BJ (cell line): ENCODE results near the gene DHX16. TPM values are rescaled to one million over a fixed set of nuclear protein-coding genes. Genes with fewer than 3 reads are reported as not detected.
"Not testable (repeated sequence)": the region's sequence is repeated elsewhere in the genome, so short reads cannot be mapped to it uniquely, and the experiment has no call there.

Experiments
- CTCF ChIA-PET: fragments of 350-600 bp; formaldehyde crosslinking; extraction: SDS; loops from one replicate; lab custom pipeline; 2021; ENCODE audit warnings: antibody characterized with exemption, inconsistent platforms; lab: Yijun Ruan, JAX
- POLR2A ChIA-PET: fragments of 300-600 bp; sonication (Branson Sonifier 250); formaldehyde crosslinking; extraction: SDS; loops from one replicate; lab custom pipeline; 2021; ENCODE audit warnings: antibody characterized with exemption; lab: Charles Lee
- DNase-seq: peaks from one replicate; pipeline ENCODE4 v3.0.0-alpha.2; 2011; ENCODE audit warnings: low read depth
- H3K27me3 ChIP-seq: 2 replicates; pipeline ENCODE4 v1.6.0; 2011; ENCODE audit warnings: low read length; ENCODE audit not compliant: control insufficient read depth, insufficient read depth
- H3K36me3 ChIP-seq: 2 replicates; pipeline ENCODE4 v1.5.1; 2011; ENCODE audit warnings: low read length; ENCODE audit not compliant: control insufficient read depth, insufficient read depth
- H3K4me3 ChIP-seq: 2 replicates; pipeline ENCODE4 v1.5.1; 2011; ENCODE audit warnings: low read depth, mild to moderate bottlenecking, control low read depth, low read length
- polyA plus RNA-seq: library from polyadenylated mRNA; depleted of rRNA; stranded (reverse); fragments of >200 nt; gene quantifications from 2 replicates; pipeline ENCODE4 v1.2.3, GENCODE V29; 2011
- TF ChIP-seq, protein P1 (sequence below): IDR thresholded peaks from 2 replicates; pipeline ENCODE4 v1.5.1; 2011; ENCODE audit warnings: low read depth, mild to moderate bottlenecking, control low read depth, inconsistent platforms, low read length, moderate library complexity; ENCODE audit not compliant: insufficient read depth

The DHX16 gene
- polyA plus RNA-seq, 1 experiment = 44.5 TPM

DNA sequence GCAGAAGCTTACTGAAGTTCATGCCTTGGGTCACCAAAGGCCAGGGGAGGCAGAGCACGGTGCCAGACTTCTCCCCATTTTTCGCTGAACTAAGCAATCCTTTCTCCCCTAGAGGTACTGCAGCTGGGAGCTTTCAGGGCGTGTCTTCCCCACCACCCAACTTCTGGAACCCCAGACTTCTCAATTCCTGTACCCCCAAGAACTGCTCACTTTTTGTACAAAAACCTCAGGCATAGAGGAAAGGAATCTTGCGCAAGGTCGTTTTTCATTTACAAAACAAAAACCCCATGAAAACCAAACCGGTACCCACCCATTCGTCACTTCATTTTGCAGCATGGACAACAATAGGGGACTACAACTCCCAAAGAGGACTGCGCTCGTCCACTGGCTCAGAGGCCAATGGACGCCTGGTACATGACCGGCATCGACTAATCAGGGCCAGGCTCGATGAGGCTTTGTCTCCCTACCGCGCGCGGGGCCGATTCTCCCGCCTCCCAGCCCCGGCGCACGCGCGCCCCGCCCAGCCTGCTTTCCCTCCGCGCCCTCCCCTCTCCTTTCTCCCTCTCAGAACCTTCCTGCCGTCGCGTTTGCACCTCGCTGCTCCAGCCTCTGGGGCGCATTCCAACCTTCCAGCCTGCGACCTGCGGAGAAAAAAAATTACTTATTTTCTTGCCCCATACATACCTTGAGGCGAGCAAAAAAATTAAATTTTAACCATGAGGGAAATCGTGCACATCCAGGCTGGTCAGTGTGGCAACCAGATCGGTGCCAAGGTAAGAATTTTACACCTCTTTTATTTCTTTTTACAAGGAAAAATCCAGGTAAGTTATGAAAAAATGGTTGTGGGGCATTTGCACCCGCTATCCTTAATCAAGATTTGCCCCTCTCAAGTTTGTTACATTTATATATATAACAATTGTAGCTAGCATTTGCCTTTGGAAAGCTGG lies 47.3 kb upstream of the DHX16 start, which contains the start of gene TUBB:
TUBB (plus strand) TSS at position 562 of the 947 bp plus-strand sequence; CDS start at position 717, 155 bp downstream.
- ChIA-PET CTCF (interaction anchor here (0.6 to 20.5 kb wide), 3 partner anchors 22 to 42 kb away, joined by 3 to 387 read pairs (median 11); partner anchors contain the start of genes DHX16 and NRM), POLR2A (interaction anchor here (0.6 kb wide), 1 partner anchor 24 kb away, joined by 8 read pairs; no protein-coding TSS in a partner anchor)
- H3K36me3 ChIP-seq = peaks cover 13% of the 10 kb centered on the region
- DNase-seq = peak; percentile 87
- no peaks in the 10 kb centered on the region for H3K27me3 ChIP-seq
- H3K4me3 ChIP-seq = peak within 1 kb of the TSS; percentile 92
- TF ChIP-seq, protein P1, sequence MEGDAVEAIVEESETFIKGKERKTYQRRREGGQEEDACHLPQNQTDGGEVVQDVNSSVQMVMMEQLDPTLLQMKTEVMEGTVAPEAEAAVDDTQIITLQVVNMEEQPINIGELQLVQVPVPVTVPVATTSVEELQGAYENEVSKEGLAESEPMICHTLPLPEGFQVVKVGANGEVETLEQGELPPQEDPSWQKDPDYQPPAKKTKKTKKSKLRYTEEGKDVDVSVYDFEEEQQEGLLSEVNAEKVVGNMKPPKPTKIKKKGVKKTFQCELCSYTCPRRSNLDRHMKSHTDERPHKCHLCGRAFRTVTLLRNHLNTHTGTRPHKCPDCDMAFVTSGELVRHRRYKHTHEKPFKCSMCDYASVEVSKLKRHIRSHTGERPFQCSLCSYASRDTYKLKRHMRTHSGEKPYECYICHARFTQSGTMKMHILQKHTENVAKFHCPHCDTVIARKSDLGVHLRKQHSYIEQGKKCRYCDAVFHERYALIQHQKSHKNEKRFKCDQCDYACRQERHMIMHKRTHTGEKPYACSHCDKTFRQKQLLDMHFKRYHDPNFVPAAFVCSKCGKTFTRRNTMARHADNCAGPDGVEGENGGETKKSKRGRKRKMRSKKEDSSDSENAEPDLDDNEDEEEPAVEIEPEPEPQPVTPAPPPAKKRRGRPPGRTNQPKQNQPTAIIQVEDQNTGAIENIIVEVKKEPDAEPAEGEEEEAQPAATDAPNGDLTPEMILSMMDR = no peak

DNA sequence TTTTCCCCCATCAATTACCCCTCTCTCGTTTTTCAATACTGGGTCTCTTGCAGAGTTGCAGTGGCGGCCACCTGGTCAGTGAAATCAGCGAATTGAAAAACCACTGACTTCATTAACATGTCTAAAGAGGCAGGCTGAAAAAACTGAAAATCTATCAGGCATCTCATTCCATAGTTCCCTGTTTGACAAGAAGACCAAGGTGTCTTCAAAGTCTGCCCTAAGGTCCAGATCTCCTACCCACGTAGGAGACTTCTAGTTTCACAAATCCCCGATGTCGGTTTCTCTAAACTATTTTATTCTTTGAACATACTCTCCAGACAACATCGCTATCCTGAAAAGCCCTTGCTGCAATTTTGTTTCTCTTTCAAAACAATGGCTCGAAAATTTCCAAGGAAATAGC lies 46.5 kb upstream of the DHX16 start:
- DNase-seq = no peak

DNA sequence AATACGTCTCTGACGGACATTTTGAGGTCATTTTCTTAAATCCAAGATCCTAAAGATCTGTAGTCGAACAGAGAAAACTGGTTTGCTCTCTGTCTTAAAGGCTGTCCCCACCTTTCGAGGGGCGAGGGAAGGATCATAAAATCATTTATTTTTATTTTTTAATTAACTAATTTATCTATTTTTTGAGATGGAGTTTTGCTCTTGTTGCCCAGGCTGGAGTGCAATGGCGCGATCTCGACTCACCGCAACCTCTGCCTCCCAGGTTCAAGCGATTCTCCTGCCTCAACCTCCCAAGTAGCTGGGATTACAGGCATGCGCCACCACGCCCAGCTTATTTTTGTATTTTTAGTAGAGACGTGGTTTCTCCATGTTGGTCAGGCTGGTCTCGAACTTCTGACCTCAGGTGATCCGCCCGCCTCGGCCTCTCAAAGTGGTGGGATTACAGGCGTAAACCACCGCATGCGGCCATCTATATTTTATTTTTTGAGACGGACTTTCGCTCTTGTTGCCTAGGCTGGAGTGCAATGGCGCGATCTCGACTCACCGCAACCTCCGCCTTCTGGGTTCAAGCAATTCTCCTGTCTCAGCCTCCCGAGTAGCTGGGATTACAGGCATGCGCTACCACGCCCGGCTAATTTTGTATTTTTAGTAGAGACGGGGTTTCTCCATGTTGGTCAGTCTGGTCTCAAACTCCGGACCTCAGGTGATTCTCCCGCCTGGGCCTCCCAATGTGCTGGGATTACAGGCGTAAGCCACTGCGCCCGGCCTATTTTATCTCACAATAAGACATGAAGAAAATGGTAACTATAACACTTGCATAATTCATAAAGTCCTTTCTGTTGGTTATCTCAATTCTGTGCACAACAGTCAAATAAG lies 45.3 kb upstream of the DHX16 start:
- not testable (repeated sequence) for H3K27me3 ChIP-seq, H3K36me3 ChIP-seq, DNase-seq
- CTCF ChIA-PET = interaction anchor here (1.2 to 20.5 kb wide), 2 partner anchors 30 to 40 kb away, joined by 3 to 387 read pairs; partner anchors contain the start of gene DHX16
- H3K4me3 ChIP-seq = peak overlapping the region; percentile 37
- POLR2A ChIA-PET = interaction anchor here (0.6 to 1.3 kb wide), 4 partner anchors 22 to 129 kb away, joined by 4 to 27 read pairs (median 10); partner anchors contain the start of gene NRM

More for the DNA sequence above, 46.5 kb upstream of the DHX16 start:
- TF ChIP-seq, protein P1 = no peak
- H3K36me3 ChIP-seq = peaks cover 12% of the 10 kb centered on the region
- CTCF ChIA-PET = interaction anchor here (20.5 kb wide), 1 partner anchor 42 kb away, joined by 387 read pairs; the partner anchor contains the start of gene DHX16
- POLR2A ChIA-PET = no interaction called here
- H3K4me3 ChIP-seq = peak overlapping the region; percentile 51
- no peaks in the 10 kb centered on the region for H3K27me3 ChIP-seq

DNA sequence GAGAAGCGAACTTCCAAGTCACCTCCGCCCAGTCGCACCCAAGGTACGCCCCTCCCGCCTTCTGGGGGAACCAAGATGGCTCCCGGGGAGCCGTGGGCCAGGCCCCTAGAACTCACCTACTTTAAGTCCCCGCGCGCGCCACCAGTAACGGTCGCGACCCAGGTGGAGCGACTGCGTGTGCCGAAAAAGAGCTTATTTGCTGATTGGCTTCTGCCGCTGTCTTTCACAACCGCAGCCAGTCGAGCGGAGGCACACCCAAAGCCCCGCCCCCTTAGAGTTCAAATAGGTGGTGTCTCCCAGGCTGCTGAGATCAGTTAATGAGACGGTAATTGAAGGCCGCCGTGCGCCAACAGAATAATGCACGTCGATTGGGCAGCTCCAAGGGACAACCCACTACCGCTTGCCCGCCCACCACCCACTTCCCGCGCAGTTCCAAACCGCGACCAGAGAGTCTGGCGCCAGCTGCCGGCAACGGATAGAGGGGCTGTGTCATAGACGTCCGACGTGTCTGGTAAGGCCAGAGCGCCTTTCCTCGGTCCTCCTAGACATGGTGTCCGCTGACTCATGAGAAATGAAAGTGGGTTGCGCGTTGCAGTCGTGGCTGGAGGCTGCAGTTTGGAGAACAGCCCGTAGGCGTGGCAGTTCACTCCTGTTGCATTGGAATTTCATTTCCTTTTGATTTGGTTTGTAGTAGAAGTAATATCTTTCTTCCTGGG lies 44.5 kb upstream of the DHX16 start, which contains the start of gene MDC1:
MDC1 (minus strand) TSS at position 153 of the 716 bp plus-strand sequence. CDS start 2,106 bp downstream, outside the sequence.
- CTCF ChIA-PET = interaction anchor here (0.6 to 20.5 kb wide), 5 partner anchors 17 to 103 kb away, joined by 3 to 387 read pairs (median 4); partner anchors contain the start of genes DHX16 and IER3
- no peaks in the 10 kb centered on the region for H3K27me3 ChIP-seq
- POLR2A ChIA-PET = interaction anchor here (0.5 to 1.3 kb wide), 9 partner anchors 11 to 129 kb away, joined by 3 to 27 read pairs (median 4); partner anchors contain the start of genes MRPS18B, NRM and PPP1R10
- H3K4me3 ChIP-seq = peak within 1 kb of the TSS; percentile 63
- peaks cover 7% of the 10 kb centered on the region for H3K36me3 ChIP-seq
- TF ChIP-seq, protein P1 = peak; percentile 40
- DNase-seq = peak; percentile 99

DNA sequence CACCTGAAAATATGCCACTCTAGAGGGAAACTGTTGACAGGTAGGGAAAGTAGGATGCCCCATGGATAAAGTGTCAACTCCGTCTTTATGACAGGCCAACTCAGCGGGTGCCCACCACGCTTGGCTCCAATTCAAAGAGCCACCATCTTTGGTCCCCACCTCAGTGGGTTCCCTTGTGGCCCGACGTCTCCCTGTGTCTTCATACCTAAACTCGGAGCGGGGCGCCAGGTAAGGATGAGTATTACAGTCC lies 44.0 kb upstream of the DHX16 start:
- no peak for DNase-seq
- POLR2A ChIA-PET = interaction anchor here (0.5 to 1.3 kb wide), 5 partner anchors 10 to 102 kb away, joined by 3 to 8 read pairs (median 3); partner anchors contain the start of genes MRPS18B and PPP1R10
- Histone ChIP-seq H3K36me3 (peaks cover 10% of the 10 kb centered on the region), H3K27me3 (no peaks in the 10 kb centered on the region), H3K4me3 (peak overlapping the region; percentile 63)
- CTCF ChIA-PET = interaction anchor here (0.6 to 20.5 kb wide), 4 partner anchors 17 to 104 kb away, joined by 3 to 387 read pairs (median 4); partner anchors contain the start of genes DHX16 and IER3
- TF ChIP-seq, protein P1 = no peak
